K562 (cell line): Measurements from ENCODE around the gene GALNS.

Experiments used
- EZH2 ChIP-seq: IDR thresholded peaks from 2 replicates; pipeline ENCODE4 v1.6.1; 2012; ENCODE audit warnings: low read depth, mild to moderate bottlenecking, inconsistent platforms, low read length, borderline replicate concordance
- TF ChIP-seq, protein P1 (sequence below), 2 experiments: IDR thresholded peaks; 2 replicates each; pipeline ENCODE4 v1.6.1; 2012; ENCODE audit warnings: improper control_type of control experiment in 2 of 2, low read depth in 2 of 2, low read length in 2 of 2, borderline replicate concordance in 1 of 2
- TF ChIP-seq, protein P2 (sequence below), 2 experiments: fragments of 450-650 bp in 1 of 2; IDR thresholded peaks; 2 replicates each; pipeline ENCODE4 v1.6.1; 2011 to 2017; ENCODE audit warnings: low read depth in 2 of 2, antibody characterized with exemption in 1 of 2, borderline replicate concordance in 1 of 2, low read length in 1 of 2, mild to moderate bottlenecking in 1 of 2, mixed read lengths in 1 of 2; ENCODE audit not compliant: control insufficient read depth in 1 of 2

DNA sequence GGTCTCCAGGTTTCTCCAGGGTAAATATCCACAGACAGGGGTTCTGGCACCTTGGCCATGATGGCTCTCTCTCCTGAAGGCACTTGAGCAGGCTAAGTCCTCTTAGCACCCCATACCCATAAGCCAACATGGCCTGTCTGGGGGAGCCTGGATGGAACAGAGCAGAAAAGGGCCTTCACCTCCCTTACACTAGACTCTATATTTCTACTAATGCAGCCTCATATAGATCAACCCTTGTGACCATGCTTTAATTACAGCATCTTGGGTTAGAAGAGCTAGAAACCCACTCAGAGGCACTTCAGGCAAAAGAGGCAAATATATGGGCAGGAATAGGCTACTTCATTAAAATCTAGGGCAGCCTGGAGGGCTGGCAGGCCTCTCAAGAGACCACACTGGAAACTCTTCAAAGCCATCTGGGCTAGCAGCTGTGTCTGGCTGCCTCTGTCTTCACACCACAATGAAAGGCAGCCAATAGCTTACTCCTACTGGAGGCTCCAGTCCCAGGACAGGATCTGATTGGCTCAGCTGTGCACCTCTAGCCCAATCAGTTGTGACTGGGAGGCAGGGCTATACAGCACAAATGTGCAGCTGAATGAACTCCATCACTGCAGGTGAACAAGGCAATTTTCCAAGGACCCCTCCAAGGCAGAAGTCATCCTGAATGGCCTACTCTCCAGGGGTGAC is 57.8 kb downstream of the GALNS start:
- TF ChIP-seq EZH2 = no peak
- TF ChIP-seq, protein P1, sequence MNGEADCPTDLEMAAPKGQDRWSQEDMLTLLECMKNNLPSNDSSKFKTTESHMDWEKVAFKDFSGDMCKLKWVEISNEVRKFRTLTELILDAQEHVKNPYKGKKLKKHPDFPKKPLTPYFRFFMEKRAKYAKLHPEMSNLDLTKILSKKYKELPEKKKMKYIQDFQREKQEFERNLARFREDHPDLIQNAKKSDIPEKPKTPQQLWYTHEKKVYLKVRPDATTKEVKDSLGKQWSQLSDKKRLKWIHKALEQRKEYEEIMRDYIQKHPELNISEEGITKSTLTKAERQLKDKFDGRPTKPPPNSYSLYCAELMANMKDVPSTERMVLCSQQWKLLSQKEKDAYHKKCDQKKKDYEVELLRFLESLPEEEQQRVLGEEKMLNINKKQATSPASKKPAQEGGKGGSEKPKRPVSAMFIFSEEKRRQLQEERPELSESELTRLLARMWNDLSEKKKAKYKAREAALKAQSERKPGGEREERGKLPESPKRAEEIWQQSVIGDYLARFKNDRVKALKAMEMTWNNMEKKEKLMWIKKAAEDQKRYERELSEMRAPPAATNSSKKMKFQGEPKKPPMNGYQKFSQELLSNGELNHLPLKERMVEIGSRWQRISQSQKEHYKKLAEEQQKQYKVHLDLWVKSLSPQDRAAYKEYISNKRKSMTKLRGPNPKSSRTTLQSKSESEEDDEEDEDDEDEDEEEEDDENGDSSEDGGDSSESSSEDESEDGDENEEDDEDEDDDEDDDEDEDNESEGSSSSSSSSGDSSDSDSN (IDR thresholded peaks at IDR 0.05; ENCODE audit: borderline replicate concordance in 1 of 2, low read depth in 2 of 2, low read length in 2 of 2) = no peak
- TF ChIP-seq, protein P2, sequence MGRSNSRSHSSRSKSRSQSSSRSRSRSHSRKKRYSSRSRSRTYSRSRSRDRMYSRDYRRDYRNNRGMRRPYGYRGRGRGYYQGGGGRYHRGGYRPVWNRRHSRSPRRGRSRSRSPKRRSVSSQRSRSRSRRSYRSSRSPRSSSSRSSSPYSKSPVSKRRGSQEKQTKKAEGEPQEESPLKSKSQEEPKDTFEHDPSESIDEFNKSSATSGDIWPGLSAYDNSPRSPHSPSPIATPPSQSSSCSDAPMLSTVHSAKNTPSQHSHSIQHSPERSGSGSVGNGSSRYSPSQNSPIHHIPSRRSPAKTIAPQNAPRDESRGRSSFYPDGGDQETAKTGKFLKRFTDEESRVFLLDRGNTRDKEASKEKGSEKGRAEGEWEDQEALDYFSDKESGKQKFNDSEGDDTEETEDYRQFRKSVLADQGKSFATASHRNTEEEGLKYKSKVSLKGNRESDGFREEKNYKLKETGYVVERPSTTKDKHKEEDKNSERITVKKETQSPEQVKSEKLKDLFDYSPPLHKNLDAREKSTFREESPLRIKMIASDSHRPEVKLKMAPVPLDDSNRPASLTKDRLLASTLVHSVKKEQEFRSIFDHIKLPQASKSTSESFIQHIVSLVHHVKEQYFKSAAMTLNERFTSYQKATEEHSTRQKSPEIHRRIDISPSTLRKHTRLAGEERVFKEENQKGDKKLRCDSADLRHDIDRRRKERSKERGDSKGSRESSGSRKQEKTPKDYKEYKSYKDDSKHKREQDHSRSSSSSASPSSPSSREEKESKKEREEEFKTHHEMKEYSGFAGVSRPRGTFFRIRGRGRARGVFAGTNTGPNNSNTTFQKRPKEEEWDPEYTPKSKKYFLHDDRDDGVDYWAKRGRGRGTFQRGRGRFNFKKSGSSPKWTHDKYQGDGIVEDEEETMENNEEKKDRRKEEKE (IDR thresholded peaks at IDR 0.05; ENCODE audit: borderline replicate concordance in 1 of 2, control insufficient read depth in 1 of 2, low read depth in 2 of 2, low read length in 1 of 2) = no peak
